ENCODE measurements around the gene DUSP5. TPM values are rescaled to one million over a fixed set of nuclear protein-coding genes. Genes with fewer than 3 reads are reported as not detected.

The DUSP5 gene
- total RNA-seq, 4 donors from 2014 or later, result 10.4 to 112 (median 17.5) TPM

GRCh38 chr10:110498982-110499795, 1.5 kb downstream of the DUSP5 start:
- H3K36me3 ChIP-seq, result no peaks in the 10 kb centered on the region
- H3K4me1 ChIP-seq, result peaks cover 0 to 8% of the 10 kb centered on the region in 2 donors
- H3K4me3 ChIP-seq, result peak overlapping the region; percentile 48 to 88
- intact Hi-C loops (cut with DNase I; ENCODE audit: low total_unique reads), result no loop called here
- no peaks in the 10 kb centered on the region for H3K27me3 ChIP-seq
- TF ChIP-seq CTCF (IDR thresholded peaks at IDR 0.05), result peak in 1 of 4 experiments; percentile 18
- TF ChIP-seq POLR2A (IDR thresholded peaks at IDR 0.05), result no peak
- peak in 1 of 2 donors; percentile 64 for DNase-seq
- peak overlapping the region; percentile 83 to 97 for H3K27ac ChIP-seq
- H3K9me3 ChIP-seq, result no peaks in the 10 kb centered on the region

GRCh38 chr10:110499796-110500514, 2.2 kb downstream of the DUSP5 start:
- Histone ChIP-seq H3K9me3 (no peaks in the 10 kb centered on the region), H3K4me1 (peaks cover 0 to 8% of the 10 kb centered on the region in 2 donors), H3K36me3 (no peaks in the 10 kb centered on the region), H3K27ac (peak overlapping the region; percentile 83 to 97), H3K27me3 (no peaks in the 10 kb centered on the region), H3K4me3 (no peak overlapping the region)
- TF ChIP-seq POLR2A (IDR thresholded peaks at IDR 0.05) (no peak), CTCF (IDR thresholded peaks at IDR 0.05) (no peak)
- intact Hi-C loops (cut with DNase I; ENCODE audit: low total_unique reads), result no loop called here
- DNase-seq, result no peak

- Histone ChIP-seq H3K36me3 (no peaks in the 10 kb centered on the region), H3K9me3 (no peaks in the 10 kb centered on the region), H3K4me3 (no peak overlapping the region), H3K27me3 (no peaks in the 10 kb centered on the region), H3K27ac (peak overlapping the region; percentile 83 to 97), H3K4me1 (peaks cover 0 to 8% of the 10 kb centered on the region in 2 donors)
- peak in 1 of 2 donors; percentile 36 for DNase-seq
- no peak for TF ChIP-seq CTCF (IDR thresholded peaks at IDR 0.05)
- TF ChIP-seq POLR2A (IDR thresholded peaks at IDR 0.05), result no peak
- intact Hi-C loops (cut with DNase I; ENCODE audit: low total_unique reads), result no loop called here
These were observed 2.8 kb downstream of the DUSP5 start for GRCh38 chr10:110500515-110500905.

- H3K27me3 ChIP-seq, result no peaks in the 10 kb centered on the region
- H3K27ac ChIP-seq, result peak overlapping the region; percentile 83 to 97
- peaks cover 0 to 8% of the 10 kb centered on the region in 2 donors for H3K4me1 ChIP-seq
- no peaks in the 10 kb centered on the region for H3K36me3 ChIP-seq
- TF ChIP-seq POLR2A (IDR thresholded peaks at IDR 0.05), result peak in 1 of 2 donors; percentile 44
- TF ChIP-seq CTCF (IDR thresholded peaks at IDR 0.05), result no peak
- DNase-seq, result peak; percentile 81 to 94
- intact Hi-C loops (cut with DNase I; ENCODE audit: low total_unique reads), result no loop called here
- no peak overlapping the region for H3K4me3 ChIP-seq
- no peaks in the 10 kb centered on the region for H3K9me3 ChIP-seq
These were observed 3.6 kb downstream of the DUSP5 start for GRCh38 chr10:110501142-110501937.

All from uterus (tissue), 4 donors.